Neutrophil (primary cell): ENCODE data around the gene RNF227.
A peak's percentile ranks its signal among the peaks of the same experiment; 100 is the strongest.

Experiments
- H3K27ac ChIP-seq: fragments of 200-600 bp; sonication (generic); 2 replicates; pipeline ENCODE4 v1.5.1; 2016; ENCODE audit warnings: mild to moderate bottlenecking, moderate library complexity
- H3K27me3 ChIP-seq: fragments of 200-600 bp; sonication (generic); 2 replicates; pipeline ENCODE4 v1.6.0; 2016; ENCODE audit warnings: mild to moderate bottlenecking
- H3K36me3 ChIP-seq: fragments of 200-600 bp; sonication (generic); 2 replicates; pipeline ENCODE4 v1.5.1; 2017
- H3K4me1 ChIP-seq, 2 experiments: fragments of 200-600 bp in 1 of 2; sonication (generic) in 1 of 2; 1 replicate in 1 of 2; 2 replicates in 1 of 2; pipeline versions ENCODE4 v1.5.1 to v1.6.1; 2013 to 2016; ENCODE audit warnings: low read depth in 1 of 2, low read length in 1 of 2, mild to moderate bottlenecking in 1 of 2, moderate library complexity in 1 of 2; ENCODE audit not compliant: control insufficient read depth in 1 of 2, insufficient read depth in 1 of 2
- H3K4me3 ChIP-seq, 2 experiments: fragments of 200-600 bp in 1 of 2; sonication (generic) in 1 of 2; 1 replicate in 1 of 2; 2 replicates in 1 of 2; pipeline ENCODE4 v1.5.1; 2013 to 2016; ENCODE audit warnings: low read depth in 1 of 2, low read length in 1 of 2, mild to moderate bottlenecking in 1 of 2, moderate library complexity in 1 of 2
- H3K9me3 ChIP-seq: fragments of 200-600 bp; sonication (generic); 2 replicates; pipeline ENCODE4 v1.5.1; 2016
- CTCF ChIP-seq: fragments of 200-600 bp; sonication (generic); IDR thresholded peaks from 2 replicates; pipeline ENCODE4 v1.5.1; 2016; ENCODE audit warnings: antibody characterized with exemption

RNF227 gene

GRCh38 chr17:7944326-7944725 is 28.2 kb upstream of the RNF227 start:
- Histone ChIP-seq H3K27ac (no peak overlapping the region), H3K36me3 (peaks cover 81% of the 10 kb centered on the region)
- TF ChIP-seq CTCF, result no peak

GRCh38 chr17:7943291-7943690 is 27.2 kb upstream of the RNF227 start:
- H3K4me3 ChIP-seq, result no peak overlapping the region

More at GRCh38 chr17:7944326-7944725, 28.2 kb upstream of the RNF227 start:
- Histone ChIP-seq H3K4me3 (no peak overlapping the region), H3K27me3 (no peaks in the 10 kb centered on the region), H3K4me1 (peaks cover 4% of the 10 kb centered on the region in 2 experiments), H3K9me3 (no peaks in the 10 kb centered on the region)

GRCh38 chr17:7940743-7941142 is 24.7 kb upstream of the RNF227 start:
- TF ChIP-seq CTCF, result no peak
- Histone ChIP-seq H3K27me3 (no peaks in the 10 kb centered on the region), H3K4me3 (no peak overlapping the region), H3K27ac (no peak overlapping the region), H3K4me1 (peaks cover 4% of the 10 kb centered on the region in 2 experiments), H3K36me3 (peaks cover 77% of the 10 kb centered on the region), H3K9me3 (no peaks in the 10 kb centered on the region)

More at GRCh38 chr17:7943291-7943690, 27.2 kb upstream of the RNF227 start:
- H3K27me3 ChIP-seq, result no peaks in the 10 kb centered on the region
- H3K36me3 ChIP-seq, result peaks cover 80% of the 10 kb centered on the region
- TF ChIP-seq CTCF, result no peak
- no peaks in the 10 kb centered on the region for H3K9me3 ChIP-seq
- H3K27ac ChIP-seq, result no peak overlapping the region
- peaks cover 4% of the 10 kb centered on the region in 2 experiments for H3K4me1 ChIP-seq

GRCh38 chr17:7940034-7940433 is 23.9 kb upstream of the RNF227 start:
- no peak overlapping the region for H3K4me3 ChIP-seq
- H3K36me3 ChIP-seq, result peaks cover 74% of the 10 kb centered on the region
- no peak overlapping the region for H3K27ac ChIP-seq
- H3K9me3 ChIP-seq, result no peaks in the 10 kb centered on the region
- H3K27me3 ChIP-seq, result no peaks in the 10 kb centered on the region
- TF ChIP-seq CTCF, result no peak
- H3K4me1 ChIP-seq, result peaks cover 3 to 4% of the 10 kb centered on the region in 2 experiments

GRCh38 chr17:7935859-7936258 is 19.8 kb upstream of the RNF227 start:
- Histone ChIP-seq H3K36me3 (peaks cover 42% of the 10 kb centered on the region), H3K4me1 (peaks cover 20 to 22% of the 10 kb centered on the region in 2 experiments), H3K27ac (no peak overlapping the region), H3K4me3 (no peak overlapping the region), H3K27me3 (no peaks in the 10 kb centered on the region), H3K9me3 (no peaks in the 10 kb centered on the region)
- TF ChIP-seq CTCF, result no peak

- Histone ChIP-seq H3K36me3 (peaks cover 43% of the 10 kb centered on the region), H3K27ac (peak overlapping the region; percentile 94), H3K4me3 (peak overlapping the region; percentile 90 to 94), H3K9me3 (no peaks in the 10 kb centered on the region), H3K4me1 (peaks cover 27 to 38% of the 10 kb centered on the region in 2 experiments), H3K27me3 (no peaks in the 10 kb centered on the region)
- no peak for TF ChIP-seq CTCF
These were observed 16.9 kb upstream of the RNF227 start for GRCh38 chr17:7932949-7933348.
